ENCODE data around the gene SUGP1.
"Not testable (repeated sequence)": the region's sequence is repeated elsewhere in the genome, so short reads cannot be mapped to it uniquely, and the experiment has no call there.

Gene SUGP1

GRCh38 chr19:19320361-19321140, at the start of gene SUGP1, which contains the start of gene MAU2:
TSS of gene SUGP1 (minus strand) at chr19:19320509. CDS start at chr19:19320496, 13 bp downstream.
TSS of gene MAU2 (plus strand) at chr19:19320829. CDS start at chr19:19320860, 31 bp downstream.
- DNase-seq: peak; percentile 89 to 93

GRCh38 chr19:19368087-19368486, 47.8 kb upstream of the SUGP1 start:
- DNase-seq: no peak

GRCh38 chr19:19366434-19367396, 46.4 kb upstream of the SUGP1 start:
- peak; percentile 76 to 83 for DNase-seq

- DNase-seq: no peak
Observed at GRCh38 chr19:19362075-19362474, 41.8 kb upstream of the SUGP1 start.

GRCh38 chr19:19361075-19361594, 40.8 kb upstream of the SUGP1 start:
- DNase-seq: peak; percentile 72 to 85

- DNase-seq: no peak
Observed at GRCh38 chr19:19356901-19357566, 36.7 kb upstream of the SUGP1 start.

GRCh38 chr19:19356500-19356899, 36.2 kb upstream of the SUGP1 start:
- no peak for DNase-seq

GRCh38 chr19:19355606-19356139, 35.4 kb upstream of the SUGP1 start:
- no peak for DNase-seq

GRCh38 chr19:19354932-19355331, 34.6 kb upstream of the SUGP1 start:
- DNase-seq: no peak

- DNase-seq: no peak
Observed at GRCh38 chr19:19354007-19354406, 33.7 kb upstream of the SUGP1 start.

GRCh38 chr19:19352823-19353222, 32.5 kb upstream of the SUGP1 start:
- DNase-seq: no peak

- not testable (repeated sequence) for DNase-seq
Observed at GRCh38 chr19:19350756-19351155, 30.4 kb upstream of the SUGP1 start.

- DNase-seq: no peak
Observed at GRCh38 chr19:19349365-19349764, 29.1 kb upstream of the SUGP1 start.

GRCh38 chr19:19348266-19348665, 28.0 kb upstream of the SUGP1 start:
- DNase-seq: no peak

GRCh38 chr19:19347401-19348110, 27.2 kb upstream of the SUGP1 start:
- no peak for DNase-seq

GRCh38 chr19:19345970-19346369, 25.7 kb upstream of the SUGP1 start:
- no peak for DNase-seq

GRCh38 chr19:19345232-19345631, 24.9 kb upstream of the SUGP1 start:
- DNase-seq: no peak

GRCh38 chr19:19343762-19344161, 23.5 kb upstream of the SUGP1 start:
- no peak for DNase-seq

GRCh38 chr19:19343016-19343362, 22.7 kb upstream of the SUGP1 start:
- no peak for DNase-seq

GRCh38 chr19:19342086-19343015, 22.0 kb upstream of the SUGP1 start:
- no peak for DNase-seq

GRCh38 chr19:19341026-19341425, 20.7 kb upstream of the SUGP1 start:
- no peak for DNase-seq

Measured in CD4-positive, alpha-beta T cell treated with Interferon alpha-2 for 1 hour (primary cell).